Upper lobe of right lung (tissue), 1 donor: ENCODE data around the gene PARD3B. TPM values are rescaled to one million over a fixed set of nuclear protein-coding genes. Genes with fewer than 3 reads are reported as not detected.

ENCODE experiments used
- ATAC-seq: fragments of 200-7000 bp; cut with Tn5 transposase; one replicate; pipeline ENCODE4 v1.9.1; 2020; ENCODE audit warnings: mild to moderate bottlenecking, moderate library complexity
- DNase-seq: peaks from one replicate; pipeline ENCODE4 v3.0.0-alpha.2; 2020
- H3K27ac ChIP-seq: fragments of 200-600 bp; one replicate; pipeline ENCODE4 v1.8.0; 2022
- H3K27me3 ChIP-seq: fragments of 200-600 bp; one replicate; pipeline ENCODE4 v1.8.0; 2022; ENCODE audit warnings: mild to moderate bottlenecking
- H3K36me3 ChIP-seq: fragments of 200-600 bp; one replicate; pipeline ENCODE4 v1.8.0; 2022
- H3K4me1 ChIP-seq: fragments of 200-600 bp; one replicate; pipeline ENCODE4 v1.8.0; 2022
- H3K4me3 ChIP-seq: fragments of 200-600 bp; one replicate; pipeline ENCODE4 v1.8.0; 2022; ENCODE audit warnings: mild to moderate bottlenecking
- H3K9me3 ChIP-seq: fragments of 200-600 bp; one replicate; pipeline ENCODE4 v1.8.0; 2022
- intact Hi-C: fragments of 100-400 bp; cut with DNase I; formaldehyde crosslinking; loops from one replicate; pipeline ENCODE4 v1.11.0; 2022
- total RNA-seq: library from RNA; stranded (reverse); fragmentation: NEBNext Ultra II Directional; extraction: Animal tissue kit (Norgen Biotek cat#: 25700); gene quantifications from one replicate; pipeline ENCODE4 v1.2.1, GENCODE V29; 2021
- TF ChIP-seq, protein P1 (sequence below): fragments of 200-600 bp; IDR thresholded peaks from one replicate; pipeline ENCODE4 v1.8.0; 2022; ENCODE audit warnings: antibody characterized with exemption
- donor health status: DM: no; HTN: yes; CAD: no; lungs with severe emphysema.

The PARD3B gene
- total RNA-seq, 1 donor from 2014 or later: 32.5 TPM

DNA sequence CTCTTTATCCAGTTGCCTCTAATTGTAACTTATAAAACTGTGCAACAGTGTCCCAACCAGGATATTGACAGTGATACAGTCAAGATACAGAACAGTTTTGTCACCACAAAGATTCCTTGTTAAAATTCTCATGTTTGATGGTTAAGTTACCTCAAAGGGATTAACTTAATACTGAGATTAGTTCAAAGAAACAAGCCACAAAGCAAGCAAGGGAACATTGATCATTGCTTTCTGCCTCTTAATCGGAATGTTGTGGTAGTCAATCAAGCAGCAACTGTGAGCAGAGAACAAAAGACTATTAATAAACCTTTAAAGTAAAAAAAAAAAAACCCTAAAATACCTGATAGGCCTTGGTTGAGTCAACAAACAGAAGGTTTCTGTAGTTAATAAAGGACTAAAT is 352.3 kb downstream of the PARD3B start:
- Histone ChIP-seq H3K4me3 (no peak overlapping the region), H3K36me3 (no peaks in the 10 kb centered on the region), H3K27ac (no peak overlapping the region), H3K4me1 (no peaks in the 10 kb centered on the region), H3K9me3 (no peaks in the 10 kb centered on the region), H3K27me3 (no peaks in the 10 kb centered on the region)
- DNase-seq (no peak), ATAC-seq (no peak)
- TF ChIP-seq, protein P1, sequence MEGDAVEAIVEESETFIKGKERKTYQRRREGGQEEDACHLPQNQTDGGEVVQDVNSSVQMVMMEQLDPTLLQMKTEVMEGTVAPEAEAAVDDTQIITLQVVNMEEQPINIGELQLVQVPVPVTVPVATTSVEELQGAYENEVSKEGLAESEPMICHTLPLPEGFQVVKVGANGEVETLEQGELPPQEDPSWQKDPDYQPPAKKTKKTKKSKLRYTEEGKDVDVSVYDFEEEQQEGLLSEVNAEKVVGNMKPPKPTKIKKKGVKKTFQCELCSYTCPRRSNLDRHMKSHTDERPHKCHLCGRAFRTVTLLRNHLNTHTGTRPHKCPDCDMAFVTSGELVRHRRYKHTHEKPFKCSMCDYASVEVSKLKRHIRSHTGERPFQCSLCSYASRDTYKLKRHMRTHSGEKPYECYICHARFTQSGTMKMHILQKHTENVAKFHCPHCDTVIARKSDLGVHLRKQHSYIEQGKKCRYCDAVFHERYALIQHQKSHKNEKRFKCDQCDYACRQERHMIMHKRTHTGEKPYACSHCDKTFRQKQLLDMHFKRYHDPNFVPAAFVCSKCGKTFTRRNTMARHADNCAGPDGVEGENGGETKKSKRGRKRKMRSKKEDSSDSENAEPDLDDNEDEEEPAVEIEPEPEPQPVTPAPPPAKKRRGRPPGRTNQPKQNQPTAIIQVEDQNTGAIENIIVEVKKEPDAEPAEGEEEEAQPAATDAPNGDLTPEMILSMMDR: no peak
- intact Hi-C loops: no loop called here

- no peaks in the 10 kb centered on the region for H3K27me3 ChIP-seq
- no peak overlapping the region for H3K27ac ChIP-seq
- TF ChIP-seq, protein P1: no peak
- no peak overlapping the region for H3K4me3 ChIP-seq
- no peaks in the 10 kb centered on the region for H3K9me3 ChIP-seq
- H3K4me1 ChIP-seq: no peaks in the 10 kb centered on the region
- intact Hi-C loops: no loop called here
- H3K36me3 ChIP-seq: no peaks in the 10 kb centered on the region
- DNase-seq (no peak), ATAC-seq (no peak)
Measured at GRCh38 chr2:204898928-204899640, 353.8 kb downstream of the PARD3B start.

DNA sequence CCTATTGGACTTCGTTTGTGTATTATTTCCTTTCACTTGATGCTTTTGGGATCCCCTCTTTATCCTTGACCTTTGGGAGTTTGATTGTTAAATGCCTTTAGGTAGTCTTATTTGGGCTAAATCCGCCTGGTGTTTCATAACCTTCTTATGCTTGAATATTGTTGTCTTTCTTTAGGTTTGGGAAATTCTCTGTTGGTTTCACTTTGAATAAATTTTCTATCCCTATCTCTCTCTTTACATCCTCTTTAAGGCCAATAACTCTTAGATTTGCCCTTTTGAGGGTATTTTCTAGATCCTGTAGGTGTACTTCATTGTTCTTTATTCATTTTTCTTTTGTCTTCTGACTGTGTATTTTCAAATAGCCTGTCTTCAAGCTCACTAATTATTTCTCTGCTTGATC is 354.7 kb downstream of the PARD3B start:
- ATAC-seq (no peak), DNase-seq (no peak)
- Histone ChIP-seq H3K9me3 (no peaks in the 10 kb centered on the region), H3K4me1 (no peaks in the 10 kb centered on the region), H3K36me3 (no peaks in the 10 kb centered on the region), H3K27me3 (no peaks in the 10 kb centered on the region), H3K4me3 (no peak overlapping the region), H3K27ac (no peak overlapping the region)
- TF ChIP-seq, protein P1: no peak
- intact Hi-C loops: no loop called here

GRCh38 chr2:204900487-204900886 is 355.2 kb downstream of the PARD3B start:
- intact Hi-C loops: no loop called here
- no peak for DNase-seq

GRCh38 chr2:204900910-204901309 is 355.6 kb downstream of the PARD3B start:
- ATAC-seq (no peak), DNase-seq (no peak)
- H3K4me3 ChIP-seq: no peak overlapping the region

More at GRCh38 chr2:204900487-204900886, 355.2 kb downstream of the PARD3B start:
- TF ChIP-seq, protein P1: no peak
- Histone ChIP-seq H3K4me1 (no peaks in the 10 kb centered on the region), H3K36me3 (no peaks in the 10 kb centered on the region), H3K27me3 (no peaks in the 10 kb centered on the region), H3K27ac (no peak overlapping the region), H3K9me3 (no peaks in the 10 kb centered on the region), H3K4me3 (no peak overlapping the region)
- no peak for ATAC-seq

More at GRCh38 chr2:204900910-204901309, 355.6 kb downstream of the PARD3B start:
- no peaks in the 10 kb centered on the region for H3K4me1 ChIP-seq
- H3K36me3 ChIP-seq: no peaks in the 10 kb centered on the region
- no peaks in the 10 kb centered on the region for H3K27me3 ChIP-seq
- no peaks in the 10 kb centered on the region for H3K9me3 ChIP-seq
- TF ChIP-seq, protein P1: no peak
- no peak overlapping the region for H3K27ac ChIP-seq
- intact Hi-C loops: no loop called here
